ENCODE results near the gene SF3B2.

- no peak for TF ChIP-seq POLR2A (IDR thresholded peaks at IDR 0.05)
- no peak for TF ChIP-seq CTCF (IDR thresholded peaks at IDR 0.05)
- no peak for TF ChIP-seq POLR2AphosphoS5 (IDR thresholded peaks at IDR 0.05)
- no peak for TF ChIP-seq EP300 (IDR thresholded peaks at IDR 0.05)
Measured at GRCh38 chr11:66087148-66087908, 35.2 kb downstream of the SF3B2 start.

All from upper lobe of left lung (tissue), 4 donors.